C4-2B (cell line): ENCODE results near the gene MRPL20.

Experiments
- CTCF ChIP-seq: fragments of 450-650 bp; conservative IDR thresholded peaks from 2 replicates; pipeline ENCODE4 v1.5.1; 2017; ENCODE audit warnings: mild to moderate bottlenecking
- ZFX ChIP-seq: fragments of 450-650 bp; IDR thresholded peaks from 2 replicates; pipeline ENCODE4 v1.6.1; 2017

GRCh38 chr1:1358433-1359271 is 48.4 kb downstream of the MRPL20 start, which contains the start of gene MXRA8:
- no peak for TF ChIP-seq CTCF
- no peak for TF ChIP-seq ZFX
